SKM-1 treated with dmso at 0.1 percent for 144 hours (cell line): ENCODE measurements around the gene PRODH2.

ENCODE experiments used
- DNase-seq: peaks from one replicate; lab custom pipeline; 2025; ENCODE audit not compliant: unreplicated experiment; lab: John Stamatoyannopoulos, UW

Gene PRODH2, protein sequence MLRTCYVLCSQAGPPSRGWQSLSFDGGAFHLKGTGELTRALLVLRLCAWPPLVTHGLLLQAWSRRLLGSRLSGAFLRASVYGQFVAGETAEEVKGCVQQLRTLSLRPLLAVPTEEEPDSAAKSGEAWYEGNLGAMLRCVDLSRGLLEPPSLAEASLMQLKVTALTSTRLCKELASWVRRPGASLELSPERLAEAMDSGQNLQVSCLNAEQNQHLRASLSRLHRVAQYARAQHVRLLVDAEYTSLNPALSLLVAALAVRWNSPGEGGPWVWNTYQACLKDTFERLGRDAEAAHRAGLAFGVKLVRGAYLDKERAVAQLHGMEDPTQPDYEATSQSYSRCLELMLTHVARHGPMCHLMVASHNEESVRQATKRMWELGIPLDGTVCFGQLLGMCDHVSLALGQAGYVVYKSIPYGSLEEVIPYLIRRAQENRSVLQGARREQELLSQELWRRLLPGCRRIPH

DNA sequence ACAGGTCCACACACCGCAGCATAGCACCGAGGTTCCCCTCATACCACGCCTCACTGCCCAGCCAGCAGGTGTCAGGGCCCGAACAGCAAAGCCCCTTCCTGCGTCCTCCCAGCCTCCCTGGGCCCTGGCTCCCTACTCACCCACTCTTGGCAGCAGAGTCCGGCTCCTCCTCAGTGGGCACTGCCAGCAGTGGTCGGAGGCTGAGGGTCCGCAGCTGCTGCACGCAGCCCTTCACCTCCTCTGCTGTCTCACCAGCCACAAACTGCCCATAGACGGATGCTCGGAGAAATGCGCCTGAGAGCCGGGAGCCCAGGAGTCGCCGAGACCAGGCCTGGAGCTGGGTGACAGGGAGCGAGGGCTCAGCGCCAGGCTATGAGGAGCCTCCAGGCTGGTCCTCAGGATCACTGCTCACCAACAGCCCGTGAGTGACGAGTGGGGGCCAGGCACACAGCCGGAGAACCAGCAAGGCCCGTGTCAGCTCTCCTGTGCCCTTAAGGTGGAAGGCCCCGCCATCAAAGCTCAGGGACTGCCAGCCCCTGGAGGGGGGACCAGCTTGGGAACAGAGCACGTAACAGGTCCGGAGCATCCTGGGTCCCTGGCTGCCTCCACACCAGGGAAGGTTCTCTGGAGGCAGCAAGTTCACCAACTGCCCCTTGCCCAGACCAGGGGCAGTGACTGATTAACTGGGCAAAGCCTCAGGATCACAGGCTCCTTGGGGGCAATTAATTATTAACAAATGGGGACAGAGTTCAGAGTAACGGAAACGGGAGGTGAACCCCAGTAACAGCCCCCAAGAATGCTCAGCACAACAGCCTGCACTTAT, at the start of gene PRODH2:
TSS of gene PRODH2 (minus strand) at position 626 of the 823 bp plus-strand sequence. CDS start at position 586, 40 bp downstream.
- no peak for DNase-seq

DNA sequence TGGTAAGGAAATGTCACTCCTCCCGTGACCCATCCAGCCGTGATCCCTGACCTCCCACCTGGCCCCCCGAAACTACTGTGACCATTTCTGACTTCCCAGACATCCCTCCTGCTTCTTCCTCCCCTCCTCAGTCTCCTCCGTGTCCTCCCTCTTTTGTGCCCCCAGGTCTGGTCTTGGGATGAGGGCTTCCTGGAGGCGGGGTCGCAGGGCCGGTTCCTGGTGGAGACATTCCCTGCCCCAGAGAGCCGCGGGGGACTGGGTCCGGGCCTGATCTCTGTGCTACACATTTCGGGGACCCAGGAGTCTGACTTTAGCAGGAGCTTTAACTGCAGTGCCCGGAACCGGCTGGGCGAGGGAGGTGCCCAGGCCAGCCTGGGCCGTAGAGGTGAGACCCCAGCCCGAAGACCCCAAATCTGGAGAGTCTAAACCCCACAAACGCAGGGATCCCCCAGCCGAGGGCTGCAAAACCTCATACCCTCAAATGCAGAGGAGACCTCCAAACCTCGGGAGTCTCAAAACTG, 49.1 kb upstream of the PRODH2 start:
- DNase-seq, result no peak

GRCh38 chr19:35860818-35861639, 48.4 kb upstream of the PRODH2 start:
- no peak for DNase-seq

DNA sequence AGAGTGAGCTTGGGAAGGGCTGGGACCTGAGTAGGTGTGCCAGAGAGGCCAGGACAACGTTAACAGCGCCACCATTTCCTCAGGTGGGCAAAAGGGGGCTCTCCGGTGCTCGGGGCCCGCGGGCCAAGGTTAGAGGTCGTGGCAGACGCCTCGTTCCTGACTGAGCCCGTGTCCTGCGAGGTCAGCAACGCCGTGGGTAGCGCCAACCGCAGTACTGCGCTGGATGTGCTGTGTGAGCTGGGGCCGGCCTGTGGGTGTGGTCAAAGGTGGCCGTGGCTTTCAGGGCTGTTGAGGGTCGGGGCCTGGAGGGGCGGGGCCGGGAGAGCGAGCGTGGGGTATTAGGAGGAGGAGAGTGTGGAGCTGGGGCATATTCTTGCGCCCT, 47.8 kb upstream of the PRODH2 start:
- no peak for DNase-seq

DNA sequence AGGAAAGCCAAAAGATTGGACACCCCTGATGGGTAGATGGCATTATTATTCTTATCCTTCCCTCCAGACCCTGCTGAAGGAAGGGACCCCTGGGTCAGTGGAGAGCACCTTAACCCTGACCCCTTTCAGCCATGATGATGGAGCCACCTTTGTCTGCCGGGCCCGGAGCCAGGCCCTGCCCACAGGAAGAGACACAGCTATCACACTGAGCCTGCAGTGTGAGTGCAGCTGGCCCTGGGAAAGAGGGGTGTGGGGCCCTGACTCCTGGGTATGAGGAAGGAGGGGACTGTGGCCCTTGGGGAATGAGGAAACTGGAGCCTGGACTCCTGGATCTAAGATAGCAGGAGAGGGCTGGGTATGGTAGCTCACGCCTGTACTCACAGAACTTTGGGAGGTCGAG, 46.8 kb upstream of the PRODH2 start:
- no peak for DNase-seq

DNA sequence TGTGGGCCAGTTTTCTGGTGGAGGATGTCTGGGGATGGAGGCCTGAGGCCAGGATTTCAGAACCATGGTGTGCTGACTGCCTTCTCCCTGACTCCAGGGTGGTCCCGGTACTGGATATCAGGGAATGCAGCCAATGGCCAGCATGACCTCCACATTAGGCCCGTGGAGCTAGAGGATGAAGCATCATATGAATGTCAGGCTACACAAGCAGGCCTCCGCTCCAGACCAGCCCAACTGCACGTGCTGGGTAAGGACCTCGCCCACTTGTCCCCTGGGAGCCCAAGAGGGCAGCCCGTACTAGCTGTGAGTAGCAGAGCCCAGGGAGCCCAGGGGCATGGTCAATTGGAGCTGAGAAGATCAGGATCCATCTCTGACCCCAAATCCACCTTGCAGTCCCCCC, 45.7 kb upstream of the PRODH2 start:
- DNase-seq, result no peak

DNA sequence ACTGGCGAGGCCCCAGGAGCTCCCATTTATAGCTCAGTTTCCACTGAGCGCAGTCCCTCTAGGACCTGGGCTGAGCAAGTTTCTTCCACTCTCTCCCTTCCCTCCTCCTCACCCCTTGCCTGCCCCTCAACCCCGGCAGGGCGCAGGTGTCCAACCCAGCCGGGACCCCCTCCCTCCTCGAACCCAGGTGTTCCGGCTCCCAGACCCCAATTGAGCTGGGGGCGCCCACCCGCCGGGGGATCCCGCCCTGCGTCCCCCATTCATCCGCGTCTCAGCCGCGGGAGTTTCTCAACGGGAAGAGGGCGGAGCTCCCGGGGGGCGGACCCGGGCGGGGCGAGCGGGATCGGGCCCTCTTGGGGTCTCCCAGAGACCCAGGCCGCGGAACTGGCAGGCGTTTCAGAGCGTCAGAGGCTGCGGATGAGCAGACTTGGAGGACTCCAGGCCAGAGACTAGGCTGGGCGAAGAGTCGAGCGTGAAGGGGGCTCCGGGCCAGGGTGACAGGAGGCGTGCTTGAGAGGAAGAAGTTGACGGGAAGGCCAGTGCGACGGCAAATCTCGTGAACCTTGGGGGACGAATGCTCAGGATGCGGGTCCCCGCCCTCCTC, 44.0 kb upstream of the PRODH2 start, which contains the start of gene KIRREL2:
TSS of gene KIRREL2 (plus strand) at position 366 of the 604 bp plus-strand sequence. CDS start at position 575, 209 bp downstream.
- no peak for DNase-seq

DNA sequence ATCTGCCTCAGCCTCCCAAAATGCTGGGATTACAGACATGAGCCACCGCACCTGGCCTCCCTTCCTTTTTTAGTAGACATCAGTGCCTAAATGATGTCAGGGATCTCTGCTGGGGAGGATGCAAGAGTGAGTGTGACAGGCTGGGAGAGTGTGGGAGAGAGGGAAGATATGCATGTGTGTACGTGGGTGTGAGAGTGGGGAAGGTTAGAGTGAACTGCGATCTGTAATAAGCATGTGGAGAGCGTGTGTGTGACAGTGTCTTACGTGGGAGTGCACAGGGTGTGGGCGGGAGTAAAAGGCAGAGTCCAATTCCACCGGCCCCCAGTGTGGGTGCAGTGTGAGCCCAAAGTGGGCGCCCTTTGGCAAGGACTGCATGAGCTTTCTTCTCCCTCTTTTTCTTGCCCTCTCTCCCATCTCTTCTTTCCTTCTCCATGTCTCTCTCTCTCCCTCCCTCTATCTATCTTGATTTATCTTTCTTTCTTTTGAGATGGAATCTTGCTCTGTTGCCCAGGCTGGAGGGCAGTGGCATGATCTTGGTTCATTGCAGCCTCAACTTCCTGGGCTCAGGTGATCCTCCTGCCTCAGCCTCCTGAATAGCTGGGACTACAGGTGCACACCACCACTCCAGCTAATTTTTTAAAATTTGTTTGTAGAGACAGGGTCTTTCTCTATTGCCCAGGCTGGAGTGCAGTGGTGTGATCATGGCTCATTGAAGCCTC, 40.6 kb upstream of the PRODH2 start:
- no peak for DNase-seq

DNA sequence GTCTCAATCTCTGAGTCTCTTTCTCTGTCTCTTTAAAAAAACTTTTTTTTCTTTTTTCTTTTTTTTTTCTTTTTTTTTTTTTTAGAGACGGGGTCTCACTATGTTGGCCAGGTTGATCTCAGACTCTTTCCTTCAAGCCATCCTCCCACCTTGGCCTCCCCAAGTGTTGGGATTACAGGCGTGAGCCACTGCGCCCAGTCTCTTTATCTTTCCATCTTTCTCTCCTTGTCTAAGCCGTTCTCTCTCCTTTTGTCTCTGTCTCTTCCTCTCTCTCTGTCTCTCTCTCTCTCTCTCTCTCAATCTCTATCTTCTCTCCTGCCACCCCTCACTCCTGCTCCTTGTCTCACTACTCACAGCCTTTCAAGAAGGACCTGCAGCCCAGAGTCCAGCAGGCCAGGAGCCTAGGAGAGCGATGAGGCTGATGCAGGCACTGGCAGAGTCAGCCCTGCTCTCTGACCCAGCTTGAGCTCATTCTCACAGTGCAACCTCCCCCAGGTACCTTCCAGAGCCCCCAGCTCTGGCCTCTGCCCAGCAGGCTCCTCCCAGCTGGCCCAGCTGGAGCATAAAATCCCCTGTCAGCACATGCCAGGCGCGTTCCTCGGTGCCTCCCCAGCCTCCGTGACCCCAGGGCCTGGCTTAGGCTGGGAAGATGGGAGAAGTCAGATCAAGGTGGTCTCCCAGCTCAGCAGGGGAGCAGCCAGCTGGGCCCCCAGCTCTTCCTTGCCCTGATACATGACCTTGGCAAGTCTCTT, 39.6 kb upstream of the PRODH2 start, which contains the start of gene NPHS1:
TSS of gene NPHS1 (minus strand) at position 476 of the 752 bp plus-strand sequence. CDS start 667 bp downstream, outside the sequence.
- DNase-seq, result no peak

GRCh38 chr19:35851213-35852028, 38.8 kb upstream of the PRODH2 start:
- no peak for DNase-seq

DNA sequence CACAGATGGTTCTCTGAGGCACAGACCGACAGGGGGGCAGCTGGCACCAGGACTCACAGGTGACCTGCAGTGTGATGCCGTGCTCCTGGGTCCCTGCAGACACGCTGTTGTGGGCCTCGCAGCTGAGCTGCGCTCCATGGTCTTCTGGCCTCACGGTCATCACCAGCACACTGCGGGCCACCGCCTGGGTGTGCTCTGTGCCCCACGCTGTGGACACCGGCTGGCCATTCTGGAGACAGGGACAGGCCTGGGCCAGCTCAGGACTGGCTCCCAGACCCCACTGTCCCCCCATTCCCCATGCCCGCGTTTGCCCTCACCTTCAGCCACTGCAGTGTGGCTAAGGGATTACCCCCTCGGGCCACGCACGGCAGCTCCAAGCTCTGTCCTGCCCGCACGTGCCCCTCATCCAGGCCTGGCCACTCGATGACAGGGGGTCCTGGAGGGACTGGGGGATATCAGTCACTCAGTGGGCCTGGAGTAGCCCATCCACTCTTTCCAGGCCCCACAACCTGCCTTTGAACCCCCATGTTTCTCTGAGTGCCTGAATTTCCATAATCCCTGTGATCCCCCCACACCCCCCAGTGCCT, 36.4 kb upstream of the PRODH2 start:
- no peak for DNase-seq

GRCh38 chr19:35848486-35848885, 35.8 kb upstream of the PRODH2 start:
- DNase-seq, result no peak

DNA sequence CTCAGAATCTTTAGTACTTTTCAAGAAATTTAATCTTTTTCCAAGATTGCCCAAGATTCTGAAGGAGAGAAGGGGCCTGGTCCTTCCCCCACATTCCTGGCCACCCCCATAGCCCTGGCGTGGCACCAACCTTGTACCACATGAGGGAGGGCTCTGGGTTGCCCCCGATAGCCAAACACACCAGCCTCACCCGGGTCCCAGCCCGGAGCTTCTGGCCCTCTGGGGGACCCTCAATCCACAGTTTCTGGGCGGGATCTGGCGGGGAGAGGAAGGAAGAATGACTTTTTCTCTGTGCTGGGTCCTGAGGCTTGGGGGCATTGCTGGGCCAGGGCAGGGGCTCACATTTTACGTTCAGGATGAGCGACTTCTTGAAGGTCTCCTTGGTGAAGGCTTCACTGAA, 35.3 kb upstream of the PRODH2 start:
- no peak for DNase-seq

DNA sequence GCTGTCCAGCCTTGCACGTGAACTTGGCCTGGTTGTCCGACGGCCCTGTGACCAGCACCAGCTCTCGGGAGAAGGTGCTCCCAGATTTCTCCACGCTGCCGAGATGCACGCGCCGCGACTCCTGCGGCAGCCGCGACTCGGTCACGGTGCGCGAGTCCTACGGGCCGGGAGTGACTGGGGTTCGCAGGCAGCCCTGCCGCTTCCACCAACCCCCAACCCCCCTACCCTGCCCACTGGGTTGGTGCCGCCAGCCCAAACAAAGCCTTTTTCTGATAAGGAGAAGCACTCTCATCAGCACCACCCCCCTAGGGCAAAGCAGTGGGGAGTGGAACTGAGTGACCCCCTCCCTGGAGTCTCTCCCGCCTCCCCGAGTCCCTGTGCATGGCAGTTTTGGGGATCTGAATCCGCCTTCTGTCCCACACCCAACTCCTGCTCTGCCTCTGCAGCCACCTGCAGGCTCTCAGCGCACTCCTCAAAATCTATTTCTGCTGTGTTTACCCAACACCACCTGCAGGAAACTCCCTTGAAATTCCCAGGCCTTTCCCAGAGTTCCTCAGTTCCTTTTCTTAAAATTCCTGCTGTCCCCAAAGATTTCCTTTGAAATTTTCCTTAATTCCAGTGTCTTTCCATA, 33.5 kb upstream of the PRODH2 start:
- no peak for DNase-seq

- DNase-seq, result no peak
Measured at GRCh38 chr19:35845215-35846037, 32.8 kb upstream of the PRODH2 start.

DNA sequence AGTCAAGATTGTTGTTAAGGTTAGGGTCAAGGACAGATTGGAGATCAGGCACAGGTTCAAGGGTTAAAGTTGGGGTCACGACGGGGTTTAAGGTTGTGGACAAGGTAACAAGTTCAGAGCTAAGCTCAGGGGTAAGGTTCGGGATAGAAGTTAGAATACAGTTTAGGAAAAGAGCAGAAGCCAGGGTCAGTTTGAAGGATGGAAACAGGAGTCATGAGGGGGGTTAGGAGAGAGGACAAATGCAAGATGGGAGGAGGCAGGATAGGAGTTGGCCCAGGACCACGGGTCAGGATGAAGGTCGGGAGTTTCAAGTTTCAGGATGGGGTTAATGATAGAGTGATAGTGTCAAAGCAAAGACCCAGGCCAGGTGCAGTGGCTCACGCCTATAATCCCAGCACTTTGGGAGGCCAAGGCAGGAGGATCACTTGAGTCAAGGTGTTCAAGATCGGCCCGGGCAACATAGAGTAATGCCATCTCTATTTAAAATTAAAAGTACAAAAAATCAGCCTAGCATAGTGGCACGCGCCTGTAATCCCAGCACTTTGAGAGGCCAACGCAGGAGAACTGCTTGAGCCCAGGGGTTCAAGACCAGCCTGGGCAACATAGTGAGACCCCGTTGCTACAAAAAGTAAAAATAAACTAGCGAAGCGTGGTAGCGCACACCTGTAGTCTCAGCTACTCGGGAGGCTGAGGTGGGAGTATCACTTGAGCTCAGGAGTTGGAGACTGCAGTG, 32.0 kb upstream of the PRODH2 start:
- no peak for DNase-seq
